ENCODE data around the gene HECW1.

DNA sequence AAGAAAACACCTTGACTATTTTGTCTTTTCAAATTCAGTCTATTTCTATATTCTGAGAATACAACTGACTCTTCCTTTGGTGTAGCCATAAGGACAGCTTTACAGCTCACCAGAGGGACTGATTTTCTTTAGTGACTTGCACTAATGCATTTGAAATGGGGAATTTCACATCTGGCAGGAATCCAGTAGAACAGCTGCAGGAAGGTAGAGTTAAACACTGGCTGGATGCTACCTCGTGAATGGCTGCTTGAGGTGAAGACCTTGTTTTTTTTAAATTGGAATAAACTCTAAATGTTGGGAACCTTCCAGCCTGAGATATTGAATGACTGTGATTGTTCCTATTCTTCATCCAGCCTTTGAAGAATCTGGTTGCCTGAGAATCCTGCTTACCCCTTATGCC, 330.9 kb downstream of the HECW1 start:
- TF ChIP-seq, protein P1, sequence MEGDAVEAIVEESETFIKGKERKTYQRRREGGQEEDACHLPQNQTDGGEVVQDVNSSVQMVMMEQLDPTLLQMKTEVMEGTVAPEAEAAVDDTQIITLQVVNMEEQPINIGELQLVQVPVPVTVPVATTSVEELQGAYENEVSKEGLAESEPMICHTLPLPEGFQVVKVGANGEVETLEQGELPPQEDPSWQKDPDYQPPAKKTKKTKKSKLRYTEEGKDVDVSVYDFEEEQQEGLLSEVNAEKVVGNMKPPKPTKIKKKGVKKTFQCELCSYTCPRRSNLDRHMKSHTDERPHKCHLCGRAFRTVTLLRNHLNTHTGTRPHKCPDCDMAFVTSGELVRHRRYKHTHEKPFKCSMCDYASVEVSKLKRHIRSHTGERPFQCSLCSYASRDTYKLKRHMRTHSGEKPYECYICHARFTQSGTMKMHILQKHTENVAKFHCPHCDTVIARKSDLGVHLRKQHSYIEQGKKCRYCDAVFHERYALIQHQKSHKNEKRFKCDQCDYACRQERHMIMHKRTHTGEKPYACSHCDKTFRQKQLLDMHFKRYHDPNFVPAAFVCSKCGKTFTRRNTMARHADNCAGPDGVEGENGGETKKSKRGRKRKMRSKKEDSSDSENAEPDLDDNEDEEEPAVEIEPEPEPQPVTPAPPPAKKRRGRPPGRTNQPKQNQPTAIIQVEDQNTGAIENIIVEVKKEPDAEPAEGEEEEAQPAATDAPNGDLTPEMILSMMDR (conservative IDR thresholded peaks at IDR 0.05; ENCODE audit: low read length) = no peak
- TF ChIP-seq EZH2phosphoT487 (IDR thresholded peaks at IDR 0.05; ENCODE audit: borderline replicate concordance) = no peak
